ENCODE measurements around the gene GPC6.

GPC6 gene

GRCh38 chr13:94090773-94091480 is 864.3 kb downstream of the GPC6 start:
- DNase-seq = no peak

DNA sequence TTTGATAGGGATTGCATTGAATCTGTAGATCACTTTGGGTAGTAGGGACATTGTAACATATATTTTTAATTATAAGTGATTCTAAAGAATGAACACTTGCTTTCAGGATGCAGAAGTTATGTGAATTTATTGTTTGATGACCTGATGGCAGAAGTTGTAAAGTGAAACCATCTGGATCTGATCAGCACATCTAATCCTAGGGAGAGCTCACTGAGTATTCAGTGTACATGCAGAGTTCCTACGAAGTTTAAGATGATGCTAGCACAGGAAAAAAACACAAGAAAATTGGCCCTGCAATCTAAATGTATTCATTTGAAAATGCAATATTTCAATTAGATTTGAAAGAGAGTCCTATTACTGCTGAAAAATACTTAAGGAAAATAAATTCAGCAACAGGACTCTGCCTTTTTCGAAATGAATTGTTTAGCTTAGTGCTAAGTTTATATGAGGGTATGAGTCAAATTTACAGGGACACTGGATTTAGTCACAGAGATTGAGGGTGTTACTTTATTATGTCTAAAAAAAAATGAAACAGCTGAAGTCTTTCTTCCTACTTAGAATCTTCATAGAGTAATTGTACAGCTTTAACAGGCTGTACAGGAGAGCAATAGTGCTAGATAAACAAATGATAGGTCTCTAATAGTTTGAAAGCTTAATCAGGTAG is 867.2 kb downstream of the GPC6 start:
- no peak for DNase-seq

- DNase-seq = no peak
Observed at GRCh38 chr13:94109715-94110374, 883.2 kb downstream of the GPC6 start.

- DNase-seq = no peak
Observed at GRCh38 chr13:94112227-94112626, 885.6 kb downstream of the GPC6 start.

DNA sequence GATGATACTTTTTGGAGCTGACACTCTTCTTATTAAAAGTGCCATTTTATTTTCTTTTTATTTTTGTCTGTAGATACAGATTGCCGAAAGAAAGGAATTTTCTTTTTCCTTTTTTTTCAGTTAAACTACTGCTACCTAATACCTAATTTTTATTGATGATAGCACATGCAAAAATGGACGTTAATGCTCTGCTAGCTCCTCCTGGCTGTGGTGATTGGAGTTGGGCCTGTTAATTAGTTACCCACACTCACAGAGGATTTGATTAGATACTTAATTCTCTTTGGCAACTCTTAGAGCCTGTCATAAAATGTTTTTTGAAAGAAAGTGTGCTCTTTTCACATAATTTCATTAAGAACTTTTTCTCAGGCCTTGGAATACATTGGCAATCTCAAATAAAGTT is 886.1 kb downstream of the GPC6 start:
- DNase-seq = no peak

DNA sequence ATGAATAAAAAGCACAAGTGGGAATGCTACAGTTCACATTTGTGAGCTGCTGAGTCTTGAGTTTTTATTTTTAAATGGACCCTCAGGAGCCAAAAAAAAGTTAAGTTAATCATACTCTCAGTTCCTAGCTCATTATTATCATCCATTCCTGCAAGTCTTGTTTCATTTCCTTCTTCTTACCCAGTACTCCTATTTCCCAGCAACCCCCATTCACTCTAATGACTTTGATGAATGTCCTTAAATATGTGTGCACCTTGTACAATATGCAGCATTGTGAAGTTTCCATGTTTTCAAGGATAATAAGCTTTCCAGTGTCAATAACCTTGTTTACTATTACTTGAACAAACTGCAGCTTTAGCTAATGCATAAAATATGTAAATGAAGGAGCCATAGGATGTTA is 886.6 kb downstream of the GPC6 start:
- no peak for DNase-seq

DNA sequence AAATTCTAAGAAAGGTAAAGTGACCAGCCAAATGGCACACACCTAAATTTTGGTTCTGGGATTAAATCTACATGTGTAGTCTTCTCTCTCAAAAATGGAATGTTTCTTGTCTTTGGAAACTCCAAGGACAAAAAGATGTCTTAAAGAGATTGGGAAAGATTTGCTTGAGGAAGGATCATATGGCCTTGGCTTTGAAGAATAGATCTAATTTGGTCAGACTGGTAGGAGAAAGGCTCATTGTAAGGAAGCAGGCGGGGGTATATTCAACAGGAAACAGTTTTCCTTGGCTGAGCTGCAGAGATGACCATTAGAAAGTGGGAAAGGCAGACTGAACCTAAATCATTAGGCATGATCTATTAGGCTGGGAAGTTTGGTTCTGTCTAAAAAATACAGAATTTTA is 887.6 kb downstream of the GPC6 start:
- DNase-seq = no peak

- DNase-seq = no peak
Observed at GRCh38 chr13:94115054-94115453, 888.4 kb downstream of the GPC6 start.

- DNase-seq = no peak
Observed at GRCh38 chr13:94119360-94119936, 892.8 kb downstream of the GPC6 start.

GRCh38 chr13:94120878-94121277 is 894.3 kb downstream of the GPC6 start:
- no peak for DNase-seq

GRCh38 chr13:94121686-94122085 is 895.1 kb downstream of the GPC6 start:
- DNase-seq = peak in 1 of 56 donors; percentile 0

- DNase-seq = no peak
Observed at GRCh38 chr13:94122300-94122915, 895.8 kb downstream of the GPC6 start.

- no peak for DNase-seq
Observed at GRCh38 chr13:94123557-94123956, 897.0 kb downstream of the GPC6 start.

GRCh38 chr13:94128430-94128829 is 901.8 kb downstream of the GPC6 start:
- DNase-seq = peak in 28 of 56 donors; percentile 0 to 61 (median 11)

- DNase-seq = no peak
Observed at GRCh38 chr13:94129490-94129894, 902.9 kb downstream of the GPC6 start.

DNA sequence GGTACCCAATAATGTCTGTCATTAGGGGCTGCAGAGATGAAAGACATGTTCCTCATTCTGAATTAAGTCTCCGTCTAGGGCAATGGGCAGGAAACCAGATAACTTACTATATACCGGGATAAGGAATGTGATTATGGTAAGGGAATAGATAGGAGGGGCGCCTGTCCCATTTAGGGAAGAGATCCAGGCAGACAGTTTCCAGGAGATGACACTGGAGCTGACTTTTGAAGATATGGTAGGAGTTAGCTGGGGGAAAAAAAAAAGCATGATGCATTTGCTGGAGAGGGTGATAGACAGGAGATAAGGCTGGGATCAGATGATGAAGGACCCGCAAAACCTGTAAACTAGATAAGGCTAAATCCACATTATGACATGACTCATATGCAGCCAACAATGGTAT is 912.2 kb downstream of the GPC6 start:
- no peak for DNase-seq

- DNase-seq = no peak
Observed at GRCh38 chr13:94139393-94139995, 912.9 kb downstream of the GPC6 start.

DNA sequence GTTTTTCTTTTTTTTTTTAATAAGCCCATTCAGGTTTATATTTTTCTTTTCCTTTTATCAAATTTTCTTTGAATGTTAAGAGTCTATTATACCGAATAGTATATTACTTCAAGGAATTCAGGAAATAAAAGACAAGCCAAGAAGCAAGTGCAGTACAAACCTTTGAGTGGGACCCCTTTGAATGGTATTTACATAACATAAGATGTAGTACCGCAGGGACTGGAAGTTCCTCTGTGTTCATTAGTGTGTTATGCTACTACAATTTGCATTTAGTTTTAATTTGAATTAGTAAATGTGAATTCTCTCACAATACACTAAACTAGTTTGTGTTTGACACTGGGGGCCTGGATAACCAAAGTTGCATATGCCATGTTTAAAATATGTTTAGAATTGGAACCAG is 913.4 kb downstream of the GPC6 start:
- no peak for DNase-seq

- DNase-seq = no peak
Observed at GRCh38 chr13:94140511-94140910, 913.9 kb downstream of the GPC6 start.

GRCh38 chr13:94143624-94144350 is 917.2 kb downstream of the GPC6 start:
- DNase-seq = no peak

GRCh38 chr13:94145966-94146365 is 919.4 kb downstream of the GPC6 start:
- no peak for DNase-seq

All from amygdala (tissue), 56 donors.